PC-3 (cell line): Measurements from ENCODE around the gene NRL. TPM values are rescaled to one million over a fixed set of nuclear protein-coding genes. Genes with fewer than 3 reads are reported as not detected.

Source experiments
- ATAC-seq: fragments of 200-7000 bp; cut with Tn5 transposase; 2 replicates; pipeline ENCODE4 v1.9.1; 2020; ENCODE audit warnings: mild to moderate bottlenecking, moderate library complexity
- BruUV-seq: library from RNA; stranded (reverse); fragments of 400-500 nt; replicated peaks from 2 replicates; lab custom pipeline; 2021; lab: Mats Ljungman, UMichigan
- CTCF ChIA-PET: fragments of 300-600 bp; sonication (Branson Sonifier 250); formaldehyde crosslinking; loops from one replicate; lab custom pipeline; 2022; ENCODE audit warnings: antibody characterized with exemption; lab: Charles Lee
- POLR2A ChIA-PET: fragments of 300-600 bp; sonication (Branson Sonifier 250); formaldehyde crosslinking; loops from one replicate; lab custom pipeline; 2022; ENCODE audit warnings: antibody characterized with exemption; ENCODE audit not compliant: unreplicated experiment; lab: Charles Lee
- DNase-seq: peaks from one replicate; pipeline ENCODE4 v3.0.0-alpha.2; 2015
- H2AFZ ChIP-seq: fragments of 300-600 bp; sonication (generic); 2 replicates; pipeline ENCODE4 v1.6.0; 2016; ENCODE audit warnings: antibody characterized with exemption, low read length
- H3F3A ChIP-seq: fragments of 300-600 bp; sonication (generic); one replicate; pipeline ENCODE4 v1.6.0; 2017; ENCODE audit warnings: antibody characterized with exemption, low read length, control low read depth, mild to moderate bottlenecking; ENCODE audit not compliant: unreplicated experiment
- H3K27ac ChIP-seq: fragments of 300-600 bp; sonication (generic); 2 replicates; pipeline ENCODE4 v1.5.1; 2016; ENCODE audit warnings: mild to moderate bottlenecking, low read length
- H3K27me3 ChIP-seq: fragments of 300-600 bp; sonication (generic); 2 replicates; pipeline ENCODE4 v1.6.1; 2016; ENCODE audit warnings: low read length, mixed read lengths
- H3K36me3 ChIP-seq: fragments of 300-600 bp; sonication (generic); 2 replicates; pipeline ENCODE4 v1.6.1; 2016; ENCODE audit warnings: low read depth, mixed run types, low read length, mixed read lengths
- H3K4me1 ChIP-seq: fragments of 300-600 bp; sonication (generic); 2 replicates; pipeline ENCODE4 v1.5.1; 2016; ENCODE audit warnings: low read length; ENCODE audit not compliant: insufficient read depth
- H3K4me2 ChIP-seq: fragments of 300-600 bp; sonication (generic); 2 replicates; pipeline ENCODE4 v1.6.0; 2016; ENCODE audit warnings: low read length
- H3K4me3 ChIP-seq: fragments of 300-600 bp; sonication (generic); 2 replicates; pipeline ENCODE4 v1.5.1; 2016; ENCODE audit warnings: mild to moderate bottlenecking, low read length, mixed read lengths
- H3K79me2 ChIP-seq: fragments of 300-600 bp; sonication (generic); 2 replicates; pipeline ENCODE4 v1.6.1; 2017; ENCODE audit warnings: low read length, mixed read lengths
- H3K9ac ChIP-seq: fragments of 300-600 bp; sonication (generic); 2 replicates; pipeline ENCODE4 v1.6.0; 2016; ENCODE audit warnings: mild to moderate bottlenecking, low read length
- H3K9me2 ChIP-seq: fragments of 300-600 bp; sonication (generic); replicated peaks from 2 replicates; pipeline ENCODE4 v1.6.1; 2016; ENCODE audit warnings: mixed run types, low read length, mixed read lengths
- H3K9me3 ChIP-seq: fragments of 300-600 bp; sonication (generic); 2 replicates; pipeline ENCODE4 v1.6.1; 2016; ENCODE audit warnings: low read length, mixed read lengths
- H4K20me1 ChIP-seq: fragments of 300-600 bp; sonication (generic); 2 replicates; pipeline ENCODE4 v1.6.1; 2016; ENCODE audit warnings: low read length, mixed read lengths
- CTCF ChIP-seq: fragments of 300-600 bp; sonication (generic); conservative IDR thresholded peaks from 2 replicates; pipeline ENCODE4 v1.5.1; 2017; ENCODE audit warnings: antibody characterized with exemption, low read depth, mild to moderate bottlenecking, low read length
- EZH2 ChIP-seq: fragments of 300-600 bp; sonication (generic); IDR thresholded peaks from one replicate; pipeline ENCODE4 v1.6.1; 2017; ENCODE audit warnings: antibody characterized with exemption, mild to moderate bottlenecking, low read length; ENCODE audit not compliant: unreplicated experiment
- EZH2phosphoT487 ChIP-seq: fragments of 300-600 bp; sonication (generic); IDR thresholded peaks from 2 replicates; pipeline ENCODE4 v1.6.1; 2018; ENCODE audit warnings: mild to moderate bottlenecking, antibody characterized with exemption, low read length, borderline replicate concordance
- intact Hi-C: fragments of 100-400 bp; cut with micrococcal nuclease; formaldehyde crosslinking; loops from 2 replicates; pipeline ENCODE4 v1.9.0; 2023
- total RNA-seq: library from RNA; depleted of rRNA; stranded (reverse); fragments of >200 nt; gene quantifications from 2 replicates; pipeline ENCODE4 v1.2.3, GENCODE V29; 2014

Gene NRL
- total RNA-seq, 1 experiment from 2014 or later: 1.5 TPM

GRCh38 chr14:24066496-24067132 lies 48.1 kb downstream of the NRL start:
- no TSS peak for BruUV-seq
- TF ChIP-seq EZH2phosphoT487 (no peak), CTCF (no peak), EZH2 (no peak)

GRCh38 chr14:24065408-24065807 lies 49.3 kb downstream of the NRL start:
- Histone ChIP-seq H3K4me2 (no peak overlapping the region), H3K27me3 (peaks cover 11% of the 10 kb centered on the region; the same call in 1 of the 2 replicates), H3K27ac (no peak overlapping the region), H3K79me2 (no peaks in the 10 kb centered on the region), H4K20me1 (no peaks in the 10 kb centered on the region), H3K9me3 (no peaks in the 10 kb centered on the region), H3K4me3 (no peak overlapping the region), H3K9ac (no peak overlapping the region), H2AFZ (no peak overlapping the region), H3K9me2 (no peaks in the 10 kb centered on the region), H3K36me3 (no peaks in the 10 kb centered on the region), H3K4me1 (no peaks in the 10 kb centered on the region), H3F3A (no peaks in the 10 kb centered on the region)
- BruUV-seq: no TSS peak
- ATAC-seq (no peak), DNase-seq (no peak)
- TF ChIP-seq EZH2phosphoT487 (no peak), EZH2 (no peak), CTCF (no peak)
- ChIA-PET POLR2A (no interaction called here), CTCF (no interaction called here)
- intact Hi-C loops: no loop called here

More at GRCh38 chr14:24066496-24067132, 48.1 kb downstream of the NRL start:
- Histone ChIP-seq H3K9ac (no peak overlapping the region), H2AFZ (no peak overlapping the region), H3K4me3 (no peak overlapping the region), H3K9me3 (no peaks in the 10 kb centered on the region), H3K36me3 (no peaks in the 10 kb centered on the region), H3K4me2 (no peak overlapping the region), H3K9me2 (no peaks in the 10 kb centered on the region), H3K27ac (no peak overlapping the region), H3K27me3 (peaks cover 14% of the 10 kb centered on the region; the same call in 1 of the 2 replicates), H4K20me1 (no peaks in the 10 kb centered on the region), H3K79me2 (no peaks in the 10 kb centered on the region), H3K4me1 (no peaks in the 10 kb centered on the region), H3F3A (no peaks in the 10 kb centered on the region)
- intact Hi-C loops: no loop called here
- no peak for DNase-seq
- POLR2A ChIA-PET: no interaction called here
- CTCF ChIA-PET: no interaction called here
- no peak for ATAC-seq

GRCh38 chr14:24064856-24065255 lies 49.9 kb downstream of the NRL start:
- Histone ChIP-seq H3F3A (no peaks in the 10 kb centered on the region), H3K36me3 (no peaks in the 10 kb centered on the region), H3K9ac (no peak overlapping the region), H3K4me3 (no peak overlapping the region), H3K9me3 (no peaks in the 10 kb centered on the region), H4K20me1 (no peaks in the 10 kb centered on the region), H2AFZ (no peak overlapping the region), H3K4me2 (no peak overlapping the region), H3K4me1 (no peaks in the 10 kb centered on the region), H3K79me2 (no peaks in the 10 kb centered on the region), H3K27me3 (peaks cover 9% of the 10 kb centered on the region; the same call in 1 of the 2 replicates), H3K9me2 (no peaks in the 10 kb centered on the region), H3K27ac (no peak overlapping the region)
- CTCF ChIA-PET: no interaction called here
- POLR2A ChIA-PET: no interaction called here
- BruUV-seq: no TSS peak
- intact Hi-C loops: no loop called here
- TF ChIP-seq CTCF (no peak), EZH2 (no peak), EZH2phosphoT487 (no peak)
- DNase-seq: no peak
- no peak for ATAC-seq
